ENCODE measurements around the gene METAP2. TPM values are rescaled to one million over a fixed set of nuclear protein-coding genes. Genes with fewer than 3 reads are reported as not detected.

The METAP2 gene
- polyA plus RNA-seq, 1 donor (not counting 4 experiments of a cell fraction or from before 2014, with no cell fraction given): 103 TPM

GRCh38 chr12:95538006-95538405, 64.1 kb downstream of the METAP2 start:
- H3K36me3 ChIP-seq (ENCODE audit: control insufficient read depth in 2 of 2, extremely low read depth in 1 of 2, insufficient read depth in 2 of 2, low read length in 2 of 2): no peaks in the 10 kb centered on the region
- H3K79me2 ChIP-seq (ENCODE audit: control insufficient read depth, insufficient read depth, low read length): no peaks in the 10 kb centered on the region
- no peaks in the 10 kb centered on the region for H3K9me3 ChIP-seq (ENCODE audit: control insufficient read depth, low read depth, low read length)
- H4K20me1 ChIP-seq (ENCODE audit: control insufficient read depth, extremely low read depth, insufficient read depth, low read length): no peaks in the 10 kb centered on the region
- DNase-seq (ENCODE audit: low read depth, low spot score) (no peak), FAIRE-seq (no peak)
- H3K4me2 ChIP-seq (ENCODE audit: control insufficient read depth, extremely low read depth, insufficient read depth, low read depth, low read length): no peak overlapping the region
- peaks cover under 1% of the 10 kb centered on the region for H3K4me1 ChIP-seq (ENCODE audit: control insufficient read depth, extremely low read depth, insufficient read depth, low read length)
- H3K27me3 ChIP-seq (ENCODE audit: control insufficient read depth, extremely low read depth, insufficient read depth, low read length): no peaks in the 10 kb centered on the region
- no peak overlapping the region for H3K27ac ChIP-seq (ENCODE audit: control insufficient read depth, insufficient read depth, low read length)
- TF ChIP-seq CTCF (optimal IDR thresholded peaks at IDR 0.05 in 1 of 3, IDR thresholded peaks at IDR 0.05 in 1 of 3, conservative IDR thresholded peaks at IDR 0.05 in 1 of 3; ENCODE audit: extremely low read depth in 1 of 3, insufficient read depth in 2 of 3, low read length in 3 of 3): no peak
- TF ChIP-seq EZH2 (IDR thresholded peaks at IDR 0.05; ENCODE audit: low read length): no peak
- no peak overlapping the region for H3K9ac ChIP-seq (ENCODE audit: control insufficient read depth, extremely low read depth, insufficient read depth, low read length)
- no peaks in the 10 kb centered on the region for H3K9me1 ChIP-seq (ENCODE audit: control insufficient read depth, extremely low read depth, insufficient read depth, low read length)
- dilution Hi-C loops (cut with MboI; ENCODE audit: extremely low pct_ligation_motif_present, low sequenced_read_pairs): no loop called here
- H3K4me3 ChIP-seq (ENCODE audit: control insufficient read depth in 2 of 3, extremely low read depth in 1 of 3, insufficient read depth in 2 of 3, low read depth in 1 of 3, low read length in 3 of 3): no peak overlapping the region
- no peak overlapping the region for H2AFZ ChIP-seq (ENCODE audit: control insufficient read depth, low read length)

- Histone ChIP-seq H3K27ac (ENCODE audit: control insufficient read depth, insufficient read depth, low read length) (no peak overlapping the region), H3K27me3 (ENCODE audit: control insufficient read depth, extremely low read depth, insufficient read depth, low read length) (no peaks in the 10 kb centered on the region), H3K36me3 (ENCODE audit: control insufficient read depth in 2 of 2, extremely low read depth in 1 of 2, insufficient read depth in 2 of 2, low read length in 2 of 2) (no peaks in the 10 kb centered on the region), H2AFZ (ENCODE audit: control insufficient read depth, low read length) (no peak overlapping the region), H3K9ac (ENCODE audit: control insufficient read depth, extremely low read depth, insufficient read depth, low read length) (no peak overlapping the region), H3K4me2 (ENCODE audit: control insufficient read depth, extremely low read depth, insufficient read depth, low read depth, low read length) (no peak overlapping the region), H3K9me1 (ENCODE audit: control insufficient read depth, extremely low read depth, insufficient read depth, low read length) (no peaks in the 10 kb centered on the region), H4K20me1 (ENCODE audit: control insufficient read depth, extremely low read depth, insufficient read depth, low read length) (no peaks in the 10 kb centered on the region), H3K4me1 (ENCODE audit: control insufficient read depth, extremely low read depth, insufficient read depth, low read length) (no peaks in the 10 kb centered on the region), H3K4me3 (ENCODE audit: control insufficient read depth in 2 of 3, extremely low read depth in 1 of 3, insufficient read depth in 2 of 3, low read depth in 1 of 3, low read length in 3 of 3) (no peak overlapping the region), H3K79me2 (ENCODE audit: control insufficient read depth, insufficient read depth, low read length) (no peaks in the 10 kb centered on the region), H3K9me3 (ENCODE audit: control insufficient read depth, low read depth, low read length) (no peaks in the 10 kb centered on the region)
- dilution Hi-C loops (cut with MboI; ENCODE audit: extremely low pct_ligation_motif_present, low sequenced_read_pairs): no loop called here
- TF ChIP-seq EZH2 (IDR thresholded peaks at IDR 0.05; ENCODE audit: low read length): no peak
- no peak for DNase-seq (ENCODE audit: low read depth, low spot score)
- FAIRE-seq: no peak
Measured at GRCh38 chr12:95538656-95539055, 64.7 kb downstream of the METAP2 start.

- dilution Hi-C loops (cut with MboI; ENCODE audit: extremely low pct_ligation_motif_present, low sequenced_read_pairs): no loop called here
- Histone ChIP-seq H3K79me2 (ENCODE audit: control insufficient read depth, insufficient read depth, low read length) (no peaks in the 10 kb centered on the region), H2AFZ (ENCODE audit: control insufficient read depth, low read length) (no peak overlapping the region), H3K4me3 (ENCODE audit: control insufficient read depth in 2 of 3, extremely low read depth in 1 of 3, insufficient read depth in 2 of 3, low read depth in 1 of 3, low read length in 3 of 3) (no peak overlapping the region), H4K20me1 (ENCODE audit: control insufficient read depth, extremely low read depth, insufficient read depth, low read length) (no peaks in the 10 kb centered on the region), H3K4me2 (ENCODE audit: control insufficient read depth, extremely low read depth, insufficient read depth, low read depth, low read length) (no peak overlapping the region), H3K9me3 (ENCODE audit: control insufficient read depth, low read depth, low read length) (no peaks in the 10 kb centered on the region), H3K4me1 (ENCODE audit: control insufficient read depth, extremely low read depth, insufficient read depth, low read length) (no peaks in the 10 kb centered on the region), H3K27me3 (ENCODE audit: control insufficient read depth, extremely low read depth, insufficient read depth, low read length) (peaks cover 3% of the 10 kb centered on the region), H3K9me1 (ENCODE audit: control insufficient read depth, extremely low read depth, insufficient read depth, low read length) (no peaks in the 10 kb centered on the region), H3K27ac (ENCODE audit: control insufficient read depth, insufficient read depth, low read length) (no peak overlapping the region), H3K9ac (ENCODE audit: control insufficient read depth, extremely low read depth, insufficient read depth, low read length) (no peak overlapping the region), H3K36me3 (ENCODE audit: control insufficient read depth in 2 of 2, extremely low read depth in 1 of 2, insufficient read depth in 2 of 2, low read length in 2 of 2) (no peaks in the 10 kb centered on the region)
- TF ChIP-seq CTCF (optimal IDR thresholded peaks at IDR 0.05 in 1 of 3, IDR thresholded peaks at IDR 0.05 in 1 of 3, conservative IDR thresholded peaks at IDR 0.05 in 1 of 3; ENCODE audit: extremely low read depth in 1 of 3, insufficient read depth in 2 of 3, low read length in 3 of 3) (no peak), EZH2 (IDR thresholded peaks at IDR 0.05; ENCODE audit: low read length) (no peak)
- FAIRE-seq: no peak
- no peak for DNase-seq (ENCODE audit: low read depth, low spot score)
Measured at GRCh38 chr12:95541436-95541835, 67.5 kb downstream of the METAP2 start.
